ENCODE results near the gene SSR4.

GRCh38 chrX:153789654-153790053, 4.8 kb upstream of the SSR4 start:
- TF ChIP-seq EP300 (IDR thresholded peaks at IDR 0.05) (no peak), CTCF (IDR thresholded peaks at IDR 0.05) (no peak)
